ENCODE measurements around the gene NIBAN1. TPM values are rescaled to one million over a fixed set of nuclear protein-coding genes. Genes with fewer than 3 reads are reported as not detected.

NIBAN1 gene
- total RNA-seq, 1 donor = 66.2 TPM

DNA sequence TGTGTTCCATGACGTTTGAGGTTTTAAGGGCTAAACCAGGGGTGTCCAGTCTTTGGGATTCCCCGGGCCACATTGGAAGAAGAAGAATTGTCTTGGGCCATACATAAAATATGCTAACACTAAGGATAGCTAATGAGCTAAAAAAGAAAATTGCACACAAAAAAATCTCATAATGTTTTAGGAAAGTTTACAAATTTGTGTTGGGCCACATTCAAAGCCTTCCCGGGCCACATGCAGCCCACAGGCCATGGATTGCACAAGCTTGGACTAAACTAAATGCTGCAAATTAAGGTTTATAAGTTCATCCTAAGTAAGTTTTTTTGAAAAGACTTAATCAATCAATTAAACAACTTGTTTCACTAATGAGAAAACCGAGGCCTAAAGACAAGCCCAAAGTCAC lies 21.9 kb downstream of the NIBAN1 start:
- H4K20me1 ChIP-seq (ENCODE audit: insufficient read depth, low read length) = no peaks in the 10 kb centered on the region
- DNase-seq (ENCODE audit: insufficient read length, low spot score, missing footprints) = no peak
- H3K4me1 ChIP-seq (ENCODE audit: insufficient read depth, low read length) = peaks cover 10% of the 10 kb centered on the region

DNA sequence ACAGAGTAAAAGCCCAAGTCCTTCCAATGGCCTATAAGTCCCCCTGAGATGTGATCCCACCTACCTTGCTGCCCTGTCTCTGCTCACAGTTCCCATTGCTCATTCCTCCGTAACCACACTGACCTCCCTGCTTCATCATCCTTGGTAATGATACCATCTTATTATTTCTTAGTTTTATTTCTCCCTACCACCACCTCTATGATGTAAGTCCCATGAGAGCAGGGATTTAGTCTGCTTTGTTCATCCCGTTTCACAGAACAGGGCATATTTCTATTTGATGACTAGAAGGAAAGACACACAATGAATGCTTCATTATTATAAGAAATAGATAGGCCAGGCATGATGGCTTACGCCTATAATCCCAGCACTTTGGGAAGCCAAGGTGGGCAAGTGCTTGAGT lies 22.5 kb downstream of the NIBAN1 start:
- Histone ChIP-seq H3K4me3 (ENCODE audit: insufficient read depth, low read length) (no peak overlapping the region), H3K36me3 (ENCODE audit: insufficient read depth, low read length) (no peaks in the 10 kb centered on the region), H4K20me1 (ENCODE audit: insufficient read depth, low read length) (no peaks in the 10 kb centered on the region), H3K79me2 (ENCODE audit: insufficient read depth, low read length) (no peaks in the 10 kb centered on the region), H3K9me3 (ENCODE audit: low read depth, low read length) (no peaks in the 10 kb centered on the region), H3K27ac (ENCODE audit: low read depth, low read length) (no peak overlapping the region), H3K27me3 (ENCODE audit: insufficient read depth, low read length) (no peaks in the 10 kb centered on the region), H3K4me1 (ENCODE audit: insufficient read depth, low read length) (peaks cover 10% of the 10 kb centered on the region), H3K4me2 (ENCODE audit: insufficient read depth, low read length) (no peak overlapping the region), H2AFZ (ENCODE audit: low read length) (no peak overlapping the region)
- DNase-seq (ENCODE audit: insufficient read length, low spot score, missing footprints) = no peak
- TF ChIP-seq, protein P1, sequence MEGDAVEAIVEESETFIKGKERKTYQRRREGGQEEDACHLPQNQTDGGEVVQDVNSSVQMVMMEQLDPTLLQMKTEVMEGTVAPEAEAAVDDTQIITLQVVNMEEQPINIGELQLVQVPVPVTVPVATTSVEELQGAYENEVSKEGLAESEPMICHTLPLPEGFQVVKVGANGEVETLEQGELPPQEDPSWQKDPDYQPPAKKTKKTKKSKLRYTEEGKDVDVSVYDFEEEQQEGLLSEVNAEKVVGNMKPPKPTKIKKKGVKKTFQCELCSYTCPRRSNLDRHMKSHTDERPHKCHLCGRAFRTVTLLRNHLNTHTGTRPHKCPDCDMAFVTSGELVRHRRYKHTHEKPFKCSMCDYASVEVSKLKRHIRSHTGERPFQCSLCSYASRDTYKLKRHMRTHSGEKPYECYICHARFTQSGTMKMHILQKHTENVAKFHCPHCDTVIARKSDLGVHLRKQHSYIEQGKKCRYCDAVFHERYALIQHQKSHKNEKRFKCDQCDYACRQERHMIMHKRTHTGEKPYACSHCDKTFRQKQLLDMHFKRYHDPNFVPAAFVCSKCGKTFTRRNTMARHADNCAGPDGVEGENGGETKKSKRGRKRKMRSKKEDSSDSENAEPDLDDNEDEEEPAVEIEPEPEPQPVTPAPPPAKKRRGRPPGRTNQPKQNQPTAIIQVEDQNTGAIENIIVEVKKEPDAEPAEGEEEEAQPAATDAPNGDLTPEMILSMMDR (IDR thresholded peaks at IDR 0.05; ENCODE audit: extremely low read depth, low read depth, low read length) = no peak

More for the DNA sequence above, 21.9 kb downstream of the NIBAN1 start:
- no peak overlapping the region for H3K4me2 ChIP-seq (ENCODE audit: insufficient read depth, low read length)
- H3K9me3 ChIP-seq (ENCODE audit: low read depth, low read length) = no peaks in the 10 kb centered on the region
- H3K4me3 ChIP-seq (ENCODE audit: insufficient read depth, low read length) = no peak overlapping the region
- no peaks in the 10 kb centered on the region for H3K79me2 ChIP-seq (ENCODE audit: insufficient read depth, low read length)
- H3K27ac ChIP-seq (ENCODE audit: low read depth, low read length) = no peak overlapping the region
- no peaks in the 10 kb centered on the region for H3K36me3 ChIP-seq (ENCODE audit: insufficient read depth, low read length)
- TF ChIP-seq, protein P1 (IDR thresholded peaks at IDR 0.05; ENCODE audit: extremely low read depth, low read depth, low read length) = no peak
- no peak overlapping the region for H2AFZ ChIP-seq (ENCODE audit: low read length)
- H3K27me3 ChIP-seq (ENCODE audit: insufficient read depth, low read length) = no peaks in the 10 kb centered on the region

DNA sequence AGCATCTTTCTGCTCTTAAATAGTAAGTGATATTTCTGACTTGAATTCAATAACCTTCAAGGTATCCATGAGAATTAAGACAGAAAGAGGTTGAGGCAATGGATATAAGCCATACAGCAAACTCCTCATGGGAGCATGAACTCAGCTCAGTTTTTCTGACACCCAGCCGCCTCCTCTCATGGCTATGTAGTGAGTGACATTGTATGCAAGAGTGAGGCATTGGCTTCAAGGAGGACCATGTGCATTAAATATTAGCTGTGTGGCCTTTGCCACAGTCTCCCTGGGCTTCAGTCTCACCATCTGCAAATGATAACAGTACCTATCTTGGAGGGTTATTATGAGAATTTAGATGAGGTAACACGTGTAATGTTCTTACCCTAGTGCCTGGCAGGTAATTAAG lies 23.4 kb downstream of the NIBAN1 start:
- H3K36me3 ChIP-seq (ENCODE audit: insufficient read depth, low read length) = no peaks in the 10 kb centered on the region
- no peak overlapping the region for H2AFZ ChIP-seq (ENCODE audit: low read length)
- TF ChIP-seq, protein P1 (IDR thresholded peaks at IDR 0.05; ENCODE audit: extremely low read depth, low read depth, low read length) = no peak
- H4K20me1 ChIP-seq (ENCODE audit: insufficient read depth, low read length) = no peaks in the 10 kb centered on the region
- no peak overlapping the region for H3K4me2 ChIP-seq (ENCODE audit: insufficient read depth, low read length)
- H3K79me2 ChIP-seq (ENCODE audit: insufficient read depth, low read length) = no peaks in the 10 kb centered on the region
- H3K4me1 ChIP-seq (ENCODE audit: insufficient read depth, low read length) = peaks cover 10% of the 10 kb centered on the region
- H3K27me3 ChIP-seq (ENCODE audit: insufficient read depth, low read length) = no peaks in the 10 kb centered on the region
- H3K9me3 ChIP-seq (ENCODE audit: low read depth, low read length) = no peaks in the 10 kb centered on the region
- H3K27ac ChIP-seq (ENCODE audit: low read depth, low read length) = no peak overlapping the region
- no peak overlapping the region for H3K4me3 ChIP-seq (ENCODE audit: insufficient read depth, low read length)
- no peak for DNase-seq (ENCODE audit: insufficient read length, low spot score, missing footprints)

DNA sequence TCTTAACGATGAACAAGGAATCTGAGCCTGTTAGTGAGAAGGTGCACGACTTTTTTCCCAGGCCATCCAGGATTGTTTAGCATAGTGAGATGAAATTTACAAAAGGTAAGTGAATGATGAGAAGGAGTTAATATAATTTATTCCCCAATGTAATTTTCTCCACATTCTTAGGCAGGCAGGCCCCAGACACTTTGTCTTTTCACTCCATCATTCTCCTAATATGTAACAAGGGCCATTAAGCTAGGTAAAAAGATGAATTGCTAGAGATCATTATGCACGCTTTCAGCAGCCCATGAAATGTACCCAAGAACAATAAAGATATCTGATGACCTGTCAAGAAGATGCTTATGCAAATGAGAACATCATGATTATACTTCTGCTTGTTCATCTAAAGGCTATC lies 24.1 kb downstream of the NIBAN1 start:
- Histone ChIP-seq H3K79me2 (ENCODE audit: insufficient read depth, low read length) (no peaks in the 10 kb centered on the region), H3K9me3 (ENCODE audit: low read depth, low read length) (no peaks in the 10 kb centered on the region), H3K4me3 (ENCODE audit: insufficient read depth, low read length) (no peak overlapping the region), H3K27ac (ENCODE audit: low read depth, low read length) (no peak overlapping the region), H3K27me3 (ENCODE audit: insufficient read depth, low read length) (no peaks in the 10 kb centered on the region), H2AFZ (ENCODE audit: low read length) (no peak overlapping the region), H3K4me2 (ENCODE audit: insufficient read depth, low read length) (no peak overlapping the region), H3K4me1 (ENCODE audit: insufficient read depth, low read length) (peaks cover 10% of the 10 kb centered on the region), H4K20me1 (ENCODE audit: insufficient read depth, low read length) (no peaks in the 10 kb centered on the region), H3K36me3 (ENCODE audit: insufficient read depth, low read length) (no peaks in the 10 kb centered on the region)
- TF ChIP-seq, protein P1 (IDR thresholded peaks at IDR 0.05; ENCODE audit: extremely low read depth, low read depth, low read length) = no peak
- no peak for DNase-seq (ENCODE audit: insufficient read length, low spot score, missing footprints)

Data from osteoblast (primary cell).